SHP77 treated with DMSO at 0.1 percent for 48 hours (cell line): ENCODE measurements around the gene VPS8.

Experiments
- DNase-seq: peaks from one replicate; lab custom pipeline; 2025; lab: John Stamatoyannopoulos, UW

The VPS8 gene

GRCh38 chr3:185090811-185091210 is 278.8 kb downstream of the VPS8 start:
- no peak for DNase-seq

- DNase-seq = no peak
Measured at GRCh38 chr3:185093116-185093515, 281.1 kb downstream of the VPS8 start.

GRCh38 chr3:185094697-185095096 is 282.7 kb downstream of the VPS8 start:
- no peak for DNase-seq
